Measurements from ENCODE around the gene LSM11.

The LSM11 gene

DNA sequence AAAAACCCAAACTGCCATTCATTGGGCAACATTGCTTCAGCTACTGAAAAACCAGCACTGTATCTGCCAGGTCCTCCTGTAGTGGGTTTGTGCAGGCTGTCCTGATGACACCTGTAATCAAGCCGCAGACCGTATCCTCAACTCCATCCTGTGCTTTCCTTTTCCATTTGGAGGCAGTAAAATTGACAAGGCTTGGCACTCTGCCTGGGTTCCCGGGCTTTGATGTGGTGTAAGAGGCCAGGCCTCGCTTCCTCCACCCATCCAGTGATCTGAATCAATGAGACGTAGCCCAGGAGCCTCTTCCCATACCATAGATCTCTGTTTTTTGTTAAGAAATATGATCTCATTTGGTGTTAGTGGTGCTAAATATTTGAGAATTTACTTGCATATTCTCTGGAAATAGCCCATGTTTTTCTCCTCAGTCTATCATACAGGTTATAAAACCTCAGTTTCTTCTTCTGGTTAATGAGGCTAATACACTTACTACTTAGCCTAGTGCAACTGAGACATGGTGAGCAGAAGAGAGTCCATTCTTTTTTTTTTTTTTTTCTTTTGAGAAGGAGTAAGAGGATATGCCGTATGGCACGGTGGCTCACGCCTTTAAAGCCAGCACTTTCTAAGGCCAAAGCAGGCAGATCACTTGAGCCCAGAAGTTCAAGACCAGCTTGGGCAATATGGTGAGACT lies 34.8 kb downstream of the LSM11 start:
- no peak for DNase-seq

DNA sequence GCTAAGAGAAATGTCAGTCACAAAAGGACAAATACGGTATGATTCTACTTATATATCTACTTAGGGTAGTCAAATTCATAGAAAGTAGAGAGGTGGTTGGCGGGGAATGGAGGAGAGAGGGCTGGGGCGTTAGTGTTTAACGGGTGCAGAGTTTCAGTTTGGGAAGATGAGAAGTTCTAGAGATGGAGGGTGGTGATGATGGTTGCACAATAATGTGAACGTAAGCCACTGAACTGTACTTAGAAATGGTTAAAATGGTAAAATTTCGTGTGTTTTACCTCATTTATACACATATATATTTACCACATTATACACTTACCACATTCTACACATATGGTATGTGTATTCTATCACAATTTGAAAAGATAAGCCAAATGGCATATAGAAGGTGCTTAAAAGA lies 35.7 kb downstream of the LSM11 start:
- no peak for DNase-seq

DNA sequence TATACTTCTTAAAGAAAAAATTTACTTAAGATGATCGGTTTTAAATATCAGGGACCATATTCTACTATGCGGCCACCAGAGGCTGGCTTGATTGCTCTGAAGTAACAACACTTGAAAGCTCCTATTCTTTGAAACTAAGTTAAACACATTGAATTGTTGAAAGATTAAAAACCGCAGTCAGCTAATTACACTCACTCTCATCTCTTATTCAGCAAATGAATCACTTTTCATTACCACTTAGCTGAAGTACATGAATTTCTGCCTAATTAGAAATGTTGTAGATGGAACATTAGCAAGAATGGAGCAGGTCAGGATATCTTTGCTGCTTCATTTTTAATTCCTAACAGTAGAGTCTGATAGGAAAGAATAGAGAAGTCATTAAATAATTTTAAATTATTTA lies 42.3 kb downstream of the LSM11 start:
- DNase-seq: no peak

DNA sequence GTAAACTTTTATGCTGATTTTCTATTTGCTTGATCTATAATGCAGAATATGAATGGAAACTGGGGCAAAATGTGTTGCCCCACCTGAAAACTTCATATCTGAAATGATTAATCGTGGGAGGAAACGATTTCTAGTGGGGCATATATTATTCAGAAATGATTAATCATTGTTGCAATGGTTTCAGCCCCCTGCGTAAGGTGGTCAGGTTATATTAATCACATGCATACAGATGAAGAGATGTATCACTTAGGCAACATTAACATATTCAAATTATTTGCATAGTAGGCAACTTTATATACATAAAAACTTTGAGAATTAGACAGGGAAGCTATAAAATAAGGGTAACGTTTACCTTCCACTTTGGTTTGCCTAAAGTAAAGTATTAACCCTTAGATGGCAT lies 49.8 kb downstream of the LSM11 start:
- no peak for DNase-seq

DNA sequence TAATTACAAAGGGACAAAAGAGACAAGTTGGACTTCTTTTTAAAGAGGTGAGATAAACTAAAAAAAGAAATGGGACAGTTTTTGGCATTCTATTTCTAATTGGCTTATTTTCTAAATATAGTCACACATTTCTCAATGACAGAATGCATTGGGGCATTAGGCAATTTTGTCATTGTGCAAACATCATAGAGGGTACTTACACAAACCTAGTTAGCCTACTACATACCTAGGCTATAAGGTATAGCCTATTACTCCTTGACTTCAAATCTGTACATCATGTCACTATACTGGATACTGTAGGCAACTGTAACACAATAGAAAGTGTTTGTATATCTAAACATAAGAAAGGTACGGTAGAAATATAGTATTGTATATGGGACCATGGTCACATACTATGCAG lies 56.1 kb downstream of the LSM11 start:
- no peak for DNase-seq

DNA sequence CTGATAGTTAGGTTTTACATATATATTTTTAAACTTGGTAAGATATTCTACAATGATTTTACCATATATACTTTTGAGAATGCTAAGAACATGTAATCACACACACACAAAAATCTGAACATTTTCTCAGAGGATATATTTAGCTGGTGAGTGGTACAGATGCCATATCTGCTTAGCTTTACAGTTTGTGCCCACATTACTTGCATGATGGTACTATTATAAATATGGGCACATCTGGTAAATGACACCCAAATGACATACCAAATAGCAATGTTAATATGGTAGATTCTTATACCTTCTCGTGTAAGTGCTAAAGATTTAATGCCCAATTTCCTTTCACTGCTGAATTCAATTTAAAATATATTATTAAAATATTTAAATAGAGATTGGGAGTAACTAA lies 56.6 kb downstream of the LSM11 start:
- no peak for DNase-seq

DNA sequence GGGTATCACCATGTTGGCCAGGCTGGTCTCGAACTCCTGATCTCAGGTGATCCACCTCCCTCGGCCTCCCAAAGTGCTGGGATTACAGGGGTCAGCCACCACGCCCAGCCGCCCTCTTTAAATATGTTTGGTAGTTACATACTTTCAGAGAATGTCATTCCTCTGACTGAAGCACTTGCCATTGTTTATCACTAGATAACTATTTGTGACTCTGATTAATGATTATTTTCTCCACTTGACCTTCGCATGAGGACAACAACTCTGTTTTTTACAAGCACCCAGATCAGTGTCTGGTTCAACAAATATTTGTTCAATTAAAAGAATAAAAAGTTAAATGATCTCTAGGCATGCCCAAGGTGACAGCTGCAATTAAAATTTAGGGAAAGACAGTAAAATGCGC lies 59.2 kb downstream of the LSM11 start:
- DNase-seq: no peak

DNA sequence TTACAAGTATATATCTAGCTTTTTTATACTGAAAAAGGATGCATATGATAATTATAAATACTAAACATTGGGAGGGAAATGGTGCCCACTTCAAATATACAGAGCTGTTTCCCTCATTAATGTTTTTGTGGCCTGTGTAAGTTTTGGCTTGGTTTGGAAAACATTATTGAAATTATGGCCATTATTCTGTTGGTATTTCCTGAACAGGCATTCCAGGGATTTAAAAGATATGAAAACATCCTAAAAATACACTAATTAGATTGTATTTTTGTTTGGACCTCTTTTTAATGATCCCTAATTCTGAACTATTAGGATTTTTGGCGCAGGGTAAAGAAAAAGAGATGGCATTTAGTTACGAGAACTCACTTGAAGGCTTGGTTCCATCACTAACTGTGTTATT lies 64.5 kb downstream of the LSM11 start:
- DNase-seq: no peak
